H1 (cell line): Measurements from ENCODE around the gene RFTN2.

Experiments used
- FOSL1 ChIP-seq: IDR thresholded peaks from 2 replicates; pipeline ENCODE4 v1.6.1; 2011; ENCODE audit warnings: mild to moderate bottlenecking, low read depth, low read length, moderate library complexity; ENCODE audit not compliant: insufficient read depth
- GABPA ChIP-seq: IDR thresholded peaks from 2 replicates; pipeline ENCODE4 v1.6.1; 2011; ENCODE audit warnings: mild to moderate bottlenecking, low read length, moderate library complexity, borderline replicate concordance; ENCODE audit not compliant: insufficient read depth
- MAX ChIP-seq: IDR thresholded peaks from 2 replicates; pipeline ENCODE4 v1.6.1; 2012; ENCODE audit warnings: inconsistent platforms
- POLR2AphosphoS5 ChIP-seq: IDR thresholded peaks from 2 replicates; pipeline ENCODE4 v1.6.1; 2011; ENCODE audit warnings: low read depth, low read length
- TAF7 ChIP-seq: optimal IDR thresholded peaks from 2 replicates; pipeline ENCODE3; 2011; ENCODE audit warnings: low read depth, mild to moderate bottlenecking, inconsistent platforms, low read length, moderate library complexity, borderline replicate concordance
- USF2 ChIP-seq: IDR thresholded peaks from 2 replicates; pipeline ENCODE4 v1.6.1; 2011; ENCODE audit warnings: low read length, improper control_type of control experiment
- YY1 ChIP-seq: IDR thresholded peaks from 2 replicates; pipeline ENCODE4 v1.6.1; 2011; ENCODE audit warnings: low read depth, mild to moderate bottlenecking, low read length
- TF ChIP-seq, protein P1 (sequence below), 3 experiments: IDR thresholded peaks; 1 replicate in 2 of 3; 2 replicates in 1 of 3; pipeline versions ENCODE4 v1.5.1 to v1.6.1; 2011; ENCODE audit warnings: low read length in 3 of 3, mild to moderate bottlenecking in 3 of 3, inconsistent platforms in 2 of 3, low read depth in 1 of 3, moderate library complexity in 1 of 3; ENCODE audit not compliant: insufficient read depth in 1 of 3; ENCODE audit errors: control extremely low read depth in 1 of 3

DNA sequence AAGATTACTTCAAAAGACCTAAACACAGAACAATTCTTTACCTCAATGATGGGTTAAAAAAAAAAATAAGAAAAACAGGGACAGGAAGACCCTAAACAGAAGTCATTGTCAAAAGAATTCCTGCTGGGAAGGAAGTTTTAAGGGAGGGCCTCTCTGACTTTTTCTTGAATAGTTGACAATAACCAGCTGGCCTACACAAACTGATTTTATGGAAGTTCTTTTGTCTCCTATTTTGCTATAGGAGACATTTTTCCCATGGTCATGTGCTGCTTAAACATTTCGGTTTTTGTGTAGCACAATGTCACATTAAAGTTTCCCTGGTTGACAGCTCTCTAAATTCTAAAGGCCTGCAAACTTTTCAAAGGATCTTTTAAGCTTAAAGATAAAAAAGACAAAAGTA, 55.3 kb downstream of the RFTN2 start:
- TF ChIP-seq POLR2AphosphoS5 (no peak), MAX (no peak), USF2 (no peak), FOSL1 (no peak), TAF7 (no peak), GABPA (no peak), YY1 (no peak)
- TF ChIP-seq, protein P1, sequence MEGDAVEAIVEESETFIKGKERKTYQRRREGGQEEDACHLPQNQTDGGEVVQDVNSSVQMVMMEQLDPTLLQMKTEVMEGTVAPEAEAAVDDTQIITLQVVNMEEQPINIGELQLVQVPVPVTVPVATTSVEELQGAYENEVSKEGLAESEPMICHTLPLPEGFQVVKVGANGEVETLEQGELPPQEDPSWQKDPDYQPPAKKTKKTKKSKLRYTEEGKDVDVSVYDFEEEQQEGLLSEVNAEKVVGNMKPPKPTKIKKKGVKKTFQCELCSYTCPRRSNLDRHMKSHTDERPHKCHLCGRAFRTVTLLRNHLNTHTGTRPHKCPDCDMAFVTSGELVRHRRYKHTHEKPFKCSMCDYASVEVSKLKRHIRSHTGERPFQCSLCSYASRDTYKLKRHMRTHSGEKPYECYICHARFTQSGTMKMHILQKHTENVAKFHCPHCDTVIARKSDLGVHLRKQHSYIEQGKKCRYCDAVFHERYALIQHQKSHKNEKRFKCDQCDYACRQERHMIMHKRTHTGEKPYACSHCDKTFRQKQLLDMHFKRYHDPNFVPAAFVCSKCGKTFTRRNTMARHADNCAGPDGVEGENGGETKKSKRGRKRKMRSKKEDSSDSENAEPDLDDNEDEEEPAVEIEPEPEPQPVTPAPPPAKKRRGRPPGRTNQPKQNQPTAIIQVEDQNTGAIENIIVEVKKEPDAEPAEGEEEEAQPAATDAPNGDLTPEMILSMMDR (IDR thresholded peaks at IDR 0.05; ENCODE audit: control extremely low read depth in 1 of 3, insufficient read depth in 1 of 3, low read depth in 1 of 3, low read length in 3 of 3): no peak
